ENCODE measurements around the gene FAM78B.

The FAM78B gene

DNA sequence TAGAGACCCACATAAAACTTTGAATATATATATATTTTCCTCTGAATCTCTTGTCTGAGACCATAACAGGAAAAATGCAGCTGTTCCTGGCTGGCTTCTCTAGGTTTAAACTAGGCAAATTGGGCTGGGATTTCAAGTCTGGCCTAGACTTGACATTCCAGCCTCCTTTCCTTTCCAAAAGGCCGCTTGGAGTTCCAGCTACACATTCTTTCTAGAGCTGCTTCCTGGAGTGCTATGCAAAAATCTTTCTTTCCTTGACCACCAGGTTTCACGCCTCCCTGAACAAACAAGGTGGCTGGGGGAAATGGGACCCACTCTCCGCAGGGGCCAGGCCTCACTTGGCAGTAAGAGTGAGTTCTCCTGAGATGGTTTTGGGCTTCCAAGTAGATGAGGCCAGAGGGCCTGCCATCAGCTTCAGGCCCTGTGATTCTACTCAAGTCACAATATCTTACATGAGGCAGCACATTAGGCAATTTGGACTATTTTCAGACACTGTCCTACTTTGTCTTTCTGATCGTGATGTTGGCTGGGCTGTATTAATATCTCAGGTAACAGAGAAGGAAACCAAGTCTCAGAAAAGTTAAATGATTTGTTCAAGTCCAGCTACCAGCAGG, 102.4 kb downstream of the FAM78B start:
- no peaks in the 10 kb centered on the region for H3K27me3 ChIP-seq (ENCODE audit: insufficient read depth, low read length, poor library complexity, severe bottlenecking)
- H3K9ac ChIP-seq (ENCODE audit: low read depth, low read length, poor library complexity, severe bottlenecking) = no peak overlapping the region
- H3K4me1 ChIP-seq (ENCODE audit: insufficient read depth, low read length, poor library complexity, severe bottlenecking) = no peaks in the 10 kb centered on the region
- no peaks in the 10 kb centered on the region for H4K20me1 ChIP-seq (ENCODE audit: insufficient read depth, low read length, poor library complexity, severe bottlenecking)
- no peaks in the 10 kb centered on the region for H3K79me2 ChIP-seq (ENCODE audit: insufficient read depth, low read length)
- H3K4me3 ChIP-seq (ENCODE audit: low read length, poor library complexity, severe bottlenecking) = no peak overlapping the region
- no peaks in the 10 kb centered on the region for H3F3A ChIP-seq (ENCODE audit: low read depth)
- no peak overlapping the region for H2AFZ ChIP-seq (ENCODE audit: low read length)
- TF ChIP-seq EZH2phosphoT487 (IDR thresholded peaks at IDR 0.05; ENCODE audit: borderline replicate concordance) = no peak
- TF ChIP-seq CTCF (conservative IDR thresholded peaks at IDR 0.05; ENCODE audit: low read length) = no peak
- H3K36me3 ChIP-seq (ENCODE audit: insufficient read depth, low read length) = no peaks in the 10 kb centered on the region
- H3K4me2 ChIP-seq (ENCODE audit: low read depth, low read length, poor library complexity, severe bottlenecking) = no peak overlapping the region
- no peaks in the 10 kb centered on the region for H3K9me2 ChIP-seq (replicated peaks; ENCODE audit: low read depth, low read length)
- no peaks in the 10 kb centered on the region for H3K9me3 ChIP-seq (ENCODE audit: insufficient read depth, low read depth, low read length)

DNA sequence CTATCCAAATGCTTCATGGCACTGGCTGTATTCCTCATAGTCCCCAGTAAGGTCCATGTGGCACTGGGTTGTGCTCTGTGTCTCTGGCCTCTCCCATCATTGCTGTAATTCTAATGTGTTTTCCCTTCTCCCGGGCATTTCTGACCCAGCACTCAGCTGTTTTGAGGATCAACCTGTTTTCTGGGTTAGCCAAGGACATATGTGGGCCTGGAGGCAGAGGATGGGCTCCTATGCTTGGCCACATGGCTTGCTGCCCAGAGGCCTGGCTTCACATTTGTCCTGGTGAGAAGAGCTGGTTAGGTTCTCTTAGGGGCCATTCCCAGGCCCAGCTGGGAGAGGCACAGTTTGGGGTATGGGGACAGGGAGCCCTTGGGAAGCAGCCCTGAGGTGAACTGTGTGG, 103.1 kb downstream of the FAM78B start:
- Histone ChIP-seq H3F3A (ENCODE audit: low read depth) (no peaks in the 10 kb centered on the region), H2AFZ (ENCODE audit: low read length) (no peak overlapping the region), H3K36me3 (ENCODE audit: insufficient read depth, low read length) (no peaks in the 10 kb centered on the region), H3K9me3 (ENCODE audit: insufficient read depth, low read depth, low read length) (no peaks in the 10 kb centered on the region), H3K4me3 (ENCODE audit: low read length, poor library complexity, severe bottlenecking) (no peak overlapping the region), H3K4me2 (ENCODE audit: low read depth, low read length, poor library complexity, severe bottlenecking) (no peak overlapping the region), H3K79me2 (ENCODE audit: insufficient read depth, low read length) (no peaks in the 10 kb centered on the region), H3K4me1 (ENCODE audit: insufficient read depth, low read length, poor library complexity, severe bottlenecking) (no peaks in the 10 kb centered on the region), H3K9ac (ENCODE audit: low read depth, low read length, poor library complexity, severe bottlenecking) (no peak overlapping the region), H4K20me1 (ENCODE audit: insufficient read depth, low read length, poor library complexity, severe bottlenecking) (no peaks in the 10 kb centered on the region), H3K27me3 (ENCODE audit: insufficient read depth, low read length, poor library complexity, severe bottlenecking) (no peaks in the 10 kb centered on the region), H3K9me2 (replicated peaks; ENCODE audit: low read depth, low read length) (no peaks in the 10 kb centered on the region)
- TF ChIP-seq EZH2phosphoT487 (IDR thresholded peaks at IDR 0.05; ENCODE audit: borderline replicate concordance) (no peak), CTCF (conservative IDR thresholded peaks at IDR 0.05; ENCODE audit: low read length) (no peak)

DNA sequence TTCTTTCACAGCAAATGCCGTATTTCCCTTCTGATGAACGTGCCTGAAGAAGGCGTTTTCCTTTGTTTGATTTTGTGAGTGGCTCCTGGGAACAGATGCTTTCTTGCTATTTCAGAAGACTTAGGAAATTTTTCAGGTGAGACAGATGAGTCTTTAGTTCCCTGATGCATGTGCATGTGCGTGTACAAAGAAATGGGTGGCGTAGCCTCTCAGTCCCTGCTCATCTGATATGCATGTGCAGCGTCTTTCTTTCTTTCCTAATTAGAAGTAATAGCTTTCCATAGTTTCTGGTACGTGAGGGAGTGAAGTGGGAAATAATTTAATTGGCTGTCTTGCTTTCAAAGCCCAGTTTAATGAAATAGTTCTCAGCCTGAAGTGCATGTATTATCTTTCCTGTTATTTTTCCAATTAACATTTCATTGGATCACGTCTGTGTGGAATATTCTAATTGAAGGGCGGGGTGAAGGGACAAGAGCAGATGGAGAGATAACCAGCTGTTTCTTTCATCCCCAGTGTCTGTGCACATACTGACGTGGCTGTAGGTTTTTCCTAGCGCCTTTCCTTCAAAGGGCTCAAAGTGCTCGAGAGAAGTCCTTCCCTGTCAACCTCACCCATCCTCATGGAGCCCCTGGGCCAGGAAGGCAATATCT, 104.3 kb downstream of the FAM78B start:
- H3F3A ChIP-seq (ENCODE audit: low read depth) = no peaks in the 10 kb centered on the region
- no peak overlapping the region for H3K4me3 ChIP-seq (ENCODE audit: low read length, poor library complexity, severe bottlenecking)
- H3K4me1 ChIP-seq (ENCODE audit: insufficient read depth, low read length, poor library complexity, severe bottlenecking) = no peaks in the 10 kb centered on the region
- no peaks in the 10 kb centered on the region for H3K9me3 ChIP-seq (ENCODE audit: insufficient read depth, low read depth, low read length)
- TF ChIP-seq CTCF (conservative IDR thresholded peaks at IDR 0.05; ENCODE audit: low read length) = no peak
- TF ChIP-seq EZH2phosphoT487 (IDR thresholded peaks at IDR 0.05; ENCODE audit: borderline replicate concordance) = no peak
- H3K79me2 ChIP-seq (ENCODE audit: insufficient read depth, low read length) = no peaks in the 10 kb centered on the region
- H3K9me2 ChIP-seq (replicated peaks; ENCODE audit: low read depth, low read length) = no peaks in the 10 kb centered on the region
- no peaks in the 10 kb centered on the region for H4K20me1 ChIP-seq (ENCODE audit: insufficient read depth, low read length, poor library complexity, severe bottlenecking)
- no peak overlapping the region for H3K4me2 ChIP-seq (ENCODE audit: low read depth, low read length, poor library complexity, severe bottlenecking)
- H3K36me3 ChIP-seq (ENCODE audit: insufficient read depth, low read length) = no peaks in the 10 kb centered on the region
- no peak overlapping the region for H2AFZ ChIP-seq (ENCODE audit: low read length)
- H3K9ac ChIP-seq (ENCODE audit: low read depth, low read length, poor library complexity, severe bottlenecking) = no peak overlapping the region
- no peaks in the 10 kb centered on the region for H3K27me3 ChIP-seq (ENCODE audit: insufficient read depth, low read length, poor library complexity, severe bottlenecking)
